ENCODE results near the gene TMEM63C.

The TMEM63C gene

GRCh38 chr14:77253333-77254190 lies 72.0 kb downstream of the TMEM63C start:
- no peak for DNase-seq (ENCODE audit: extremely low read depth in 1 of 2, low read depth in 1 of 2)

- no peak for DNase-seq (ENCODE audit: extremely low read depth in 1 of 2, low read depth in 1 of 2)
These were observed 75.1 kb downstream of the TMEM63C start for GRCh38 chr14:77256694-77257093.

DNA sequence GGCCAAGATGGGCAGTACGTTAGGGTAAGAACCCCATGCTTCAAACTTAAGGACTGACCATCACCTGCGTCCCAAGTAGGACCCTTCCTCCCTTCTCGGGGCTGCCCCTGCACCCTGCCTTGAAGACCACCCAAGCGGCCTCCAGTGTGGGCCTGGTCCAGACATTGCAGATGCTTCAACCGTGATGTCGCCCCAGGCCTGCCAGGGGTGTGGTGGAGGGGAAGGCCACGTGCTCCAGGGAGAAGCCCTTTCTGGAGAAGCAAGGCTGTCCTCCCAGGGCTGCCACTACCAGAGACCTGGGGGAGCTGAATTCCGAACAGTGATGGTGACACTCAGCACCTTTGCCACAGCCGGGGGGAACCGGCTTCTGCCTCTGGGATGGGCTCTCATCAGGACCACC lies 76.1 kb downstream of the TMEM63C start:
- DNase-seq (ENCODE audit: extremely low read depth in 1 of 2, low read depth in 1 of 2) = no peak

DNA sequence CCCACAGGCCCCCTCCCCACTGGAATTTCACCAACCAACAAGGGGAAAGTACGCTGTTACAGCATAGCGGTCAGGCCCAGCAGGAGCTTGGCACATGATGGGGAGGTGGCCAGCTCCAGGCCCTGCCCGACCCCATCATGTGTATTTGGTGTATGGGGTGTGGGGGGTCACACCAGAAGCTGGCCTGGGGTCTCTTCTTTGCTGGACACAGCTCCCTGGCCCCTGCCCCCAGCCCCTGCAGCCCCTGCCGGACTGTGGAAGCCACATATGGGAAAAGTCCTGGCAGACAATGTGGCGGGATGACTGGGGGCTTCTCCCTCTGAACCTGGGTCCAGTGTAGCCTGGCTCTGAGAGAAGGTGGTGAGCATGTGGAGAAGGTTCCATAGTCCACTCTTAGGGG lies 77.0 kb downstream of the TMEM63C start:
- no peak for DNase-seq (ENCODE audit: extremely low read depth in 1 of 2, low read depth in 1 of 2)

DNA sequence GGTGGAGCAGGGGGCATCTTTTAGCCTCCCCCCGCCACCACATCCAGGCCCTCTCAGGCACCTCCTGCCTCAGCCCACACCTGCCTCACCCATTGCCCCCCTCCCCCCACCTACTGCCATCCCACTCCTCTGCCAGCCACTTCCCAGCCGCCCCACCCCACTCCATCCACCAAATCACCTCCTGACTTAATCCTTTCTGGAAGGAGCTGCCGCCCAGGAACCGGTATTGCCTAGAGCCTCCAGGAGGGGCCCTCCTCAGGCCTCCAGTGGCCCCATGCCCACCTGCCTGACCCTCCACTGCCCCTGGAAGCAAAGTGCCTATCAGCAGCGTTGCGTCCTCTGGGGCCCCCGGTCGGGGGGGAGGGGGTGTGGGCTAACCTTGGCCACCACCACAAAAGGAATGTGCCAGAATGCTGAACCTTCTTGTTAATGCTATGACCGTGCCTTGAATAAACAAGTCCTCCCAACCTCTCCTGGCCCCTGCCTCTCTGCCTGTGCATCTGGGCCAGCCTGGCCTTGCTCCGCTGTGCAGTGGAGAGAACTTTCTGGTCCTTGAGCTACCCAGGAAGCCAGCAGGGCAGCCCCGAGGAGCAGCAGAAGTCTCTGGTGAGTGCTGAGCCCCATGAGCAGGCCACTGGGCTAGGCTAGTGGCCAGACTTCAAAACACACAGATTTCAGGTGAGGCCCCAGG lies 77.6 kb downstream of the TMEM63C start:
- no peak for DNase-seq (ENCODE audit: extremely low read depth in 1 of 2, low read depth in 1 of 2)

GRCh38 chr14:77260199-77260598 lies 78.6 kb downstream of the TMEM63C start:
- no peak for DNase-seq (ENCODE audit: extremely low read depth in 1 of 2, low read depth in 1 of 2)

DNA sequence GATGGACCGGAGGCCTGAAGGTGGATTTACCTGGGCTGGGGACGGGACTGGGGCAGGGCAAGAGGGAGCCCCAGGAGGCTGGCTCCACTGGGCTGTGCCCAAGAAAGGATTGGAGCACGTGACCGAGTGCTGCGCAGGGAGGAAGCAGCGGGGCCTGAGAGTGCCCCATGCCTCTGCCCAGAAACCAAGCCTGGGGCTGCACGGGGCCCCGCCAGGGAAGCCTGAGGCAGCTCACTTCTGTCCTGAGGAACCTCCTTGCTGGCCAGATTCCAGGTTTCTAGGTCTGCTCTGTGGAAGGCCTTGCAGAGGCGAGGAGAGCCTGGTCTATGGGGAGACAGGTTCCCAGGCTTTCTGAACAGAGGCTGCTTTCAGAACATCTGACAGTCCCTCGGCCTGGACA lies 79.0 kb downstream of the TMEM63C start:
- DNase-seq (ENCODE audit: extremely low read depth in 1 of 2, low read depth in 1 of 2) = no peak

DNA sequence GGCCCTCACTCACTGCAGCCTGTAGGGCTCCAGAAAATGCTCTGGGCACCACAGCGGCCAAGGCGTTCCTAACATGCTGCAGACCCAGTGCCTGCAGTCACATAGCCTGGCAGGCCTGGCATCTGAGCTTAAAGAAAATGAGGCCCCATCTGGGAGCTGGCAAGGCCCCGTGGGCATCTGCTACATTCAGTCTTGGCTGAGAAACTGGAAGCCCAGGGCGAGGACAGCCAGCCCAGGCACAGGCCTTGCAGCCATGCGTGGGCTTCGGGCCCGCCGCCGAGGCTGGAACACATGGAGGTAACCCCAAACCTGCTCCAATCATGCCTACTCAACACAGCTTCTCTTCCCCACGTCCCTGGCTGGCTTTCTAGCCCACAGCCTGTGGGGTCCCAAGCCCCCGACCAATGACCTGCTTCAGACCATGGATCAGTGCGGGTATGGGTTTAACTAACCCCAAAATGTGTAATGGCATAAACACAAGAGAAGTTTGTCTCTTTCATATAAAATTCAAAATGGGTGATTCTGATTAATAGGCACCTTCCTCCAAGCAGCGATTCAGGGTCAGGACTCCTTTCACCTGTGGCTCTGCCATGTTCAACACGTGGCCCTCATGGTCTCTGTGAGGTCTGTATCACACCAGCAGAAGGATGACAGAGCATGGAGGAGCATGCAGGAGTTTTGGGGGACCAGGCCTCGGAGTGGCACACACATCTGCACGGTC lies 83.0 kb downstream of the TMEM63C start:
- no peak for DNase-seq (ENCODE audit: extremely low read depth in 1 of 2, low read depth in 1 of 2)

DNA sequence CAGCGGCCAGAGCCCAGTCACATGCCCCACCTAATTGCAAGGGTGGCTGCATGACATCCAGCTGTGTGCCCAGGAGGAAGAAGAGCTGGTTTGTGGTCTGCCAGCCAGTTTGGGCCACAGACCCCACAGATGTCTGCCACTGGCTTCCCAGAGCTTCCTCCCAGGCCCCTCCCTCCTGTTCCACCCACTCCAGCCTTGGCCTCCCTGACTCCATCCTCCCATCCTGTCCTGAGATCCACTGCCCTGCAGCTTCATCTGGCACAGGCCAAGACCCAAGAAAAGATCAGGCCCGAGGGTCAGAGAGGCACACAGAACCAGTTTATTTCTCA lies 83.6 kb downstream of the TMEM63C start:
- no peak for DNase-seq (ENCODE audit: extremely low read depth in 1 of 2, low read depth in 1 of 2)

DNA sequence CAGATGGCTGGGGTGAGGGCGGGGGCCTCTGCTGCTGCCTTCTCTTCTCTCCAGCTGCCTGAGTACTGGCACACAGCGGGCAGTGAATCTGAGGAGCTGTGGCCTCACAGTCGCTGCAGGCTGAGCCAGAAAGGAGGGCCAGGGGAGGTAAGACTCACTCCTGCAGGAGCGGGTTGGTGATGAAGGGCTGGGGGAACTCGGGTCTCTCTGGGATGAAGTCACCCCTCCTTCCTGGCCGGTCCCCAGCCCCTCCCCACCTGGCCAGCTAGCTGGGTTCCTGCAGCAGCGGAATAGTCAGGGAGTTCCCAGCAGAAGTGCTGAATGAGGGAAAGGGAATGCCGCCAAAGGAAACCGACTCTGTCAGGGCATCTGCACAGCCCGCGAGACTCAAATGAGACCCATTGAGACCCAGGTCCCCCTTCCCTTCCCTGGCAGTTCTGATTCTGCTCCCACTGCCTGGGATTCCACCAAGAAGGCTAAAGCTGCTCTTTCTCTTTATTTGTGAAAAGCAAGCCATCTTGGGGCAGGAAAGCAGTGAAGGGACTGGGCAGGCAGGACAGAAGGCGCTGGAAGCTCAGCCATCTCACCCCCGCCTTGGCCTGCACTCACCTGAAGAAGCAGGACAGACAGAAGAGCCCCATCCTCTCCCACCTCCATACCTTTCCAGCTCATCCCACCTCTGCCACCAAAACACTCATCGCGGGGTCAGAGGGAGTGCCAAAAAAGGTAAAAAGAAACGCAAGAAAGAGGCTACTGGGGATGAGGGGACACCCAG lies 84.2 kb downstream of the TMEM63C start:
- DNase-seq (ENCODE audit: extremely low read depth in 1 of 2, low read depth in 1 of 2) = no peak

DNA sequence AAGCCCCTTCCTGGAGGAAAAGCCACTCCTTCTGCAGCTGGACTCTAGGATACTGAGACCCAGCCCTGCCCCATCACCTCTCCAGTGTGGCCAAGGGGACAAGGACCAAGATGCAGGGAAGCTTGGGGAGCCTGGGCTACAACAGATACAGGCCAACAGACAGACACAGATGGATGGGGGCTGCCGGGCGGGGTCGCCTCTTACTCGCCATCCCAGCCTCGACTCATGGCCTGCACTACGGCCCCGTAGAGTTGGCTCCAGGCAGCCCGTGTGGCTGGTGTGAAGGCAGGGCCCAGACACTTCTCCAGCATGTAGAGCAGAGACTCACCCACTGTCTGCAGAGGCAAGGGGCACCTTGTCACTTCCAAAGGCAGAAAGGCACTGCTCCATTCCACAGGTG lies 84.7 kb downstream of the TMEM63C start:
- no peak for DNase-seq (ENCODE audit: extremely low read depth in 1 of 2, low read depth in 1 of 2)

DNA sequence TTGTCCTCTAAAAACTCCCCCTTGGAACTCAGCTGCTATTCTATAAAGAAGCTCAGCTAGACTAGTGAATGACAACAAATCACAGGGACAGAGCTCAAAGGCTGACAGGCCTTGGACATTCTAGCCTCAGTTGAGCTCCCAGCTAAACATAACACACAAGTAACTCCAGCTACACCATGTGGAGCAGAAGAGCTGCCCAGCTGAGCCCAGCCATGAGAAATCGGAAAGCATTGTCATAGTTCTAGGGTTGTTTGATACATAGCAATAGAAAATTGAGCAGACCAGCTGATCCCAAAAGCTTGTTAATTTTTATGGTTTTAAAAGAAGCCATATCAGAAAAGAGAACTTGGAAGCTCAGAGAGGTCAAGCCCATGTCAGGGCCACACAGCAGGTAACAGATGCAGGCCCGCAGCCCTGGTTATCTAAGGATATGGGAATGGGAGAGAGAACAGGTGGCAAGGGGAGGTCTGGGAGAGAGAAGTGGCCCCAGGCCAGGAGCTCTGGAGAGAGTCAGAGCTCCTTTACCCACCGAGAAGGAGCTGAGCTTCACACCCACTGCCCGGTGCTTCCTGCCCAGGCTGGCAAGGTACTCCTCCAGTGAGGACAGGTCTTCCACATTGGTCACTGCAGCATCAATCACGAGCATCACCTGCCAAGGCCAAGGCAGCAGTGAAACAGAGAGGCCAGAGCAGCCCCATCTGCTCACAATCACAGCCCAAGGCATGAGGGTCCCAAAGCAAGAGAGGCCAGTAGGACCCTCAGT lies 86.5 kb downstream of the TMEM63C start:
- DNase-seq (ENCODE audit: extremely low read depth in 1 of 2, low read depth in 1 of 2) = no peak

DNA sequence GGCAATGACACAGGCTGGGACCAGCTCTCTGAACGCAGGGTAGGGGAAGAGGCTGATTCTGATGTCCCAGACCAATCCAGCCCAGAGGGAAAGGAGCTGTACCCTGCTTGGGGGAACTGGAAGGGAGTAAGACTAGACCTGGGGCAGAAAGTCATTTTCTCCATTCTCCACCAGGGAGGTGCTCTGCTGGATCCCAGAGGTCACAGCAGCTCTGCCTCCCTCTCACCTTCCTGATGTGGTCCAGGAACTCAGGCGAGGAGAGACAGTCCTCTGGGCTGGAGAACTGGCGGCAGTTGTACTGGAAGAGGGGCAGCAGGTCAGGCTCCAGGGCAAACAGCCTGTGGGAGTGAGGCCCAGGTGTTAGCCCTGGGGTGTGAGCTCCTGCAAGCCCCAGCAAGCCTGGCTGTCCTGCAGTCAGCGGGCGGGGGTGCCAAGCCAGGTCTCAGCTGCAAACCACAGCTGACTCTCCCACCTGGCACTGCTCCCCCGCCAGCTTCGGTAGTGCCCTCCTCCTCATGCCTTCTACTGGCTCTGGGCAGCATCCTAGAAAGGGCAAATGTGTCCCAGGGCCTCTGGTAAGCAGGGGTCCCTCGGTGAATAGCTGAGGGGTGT lies 87.5 kb downstream of the TMEM63C start:
- DNase-seq (ENCODE audit: extremely low read depth in 1 of 2, low read depth in 1 of 2) = no peak

DNA sequence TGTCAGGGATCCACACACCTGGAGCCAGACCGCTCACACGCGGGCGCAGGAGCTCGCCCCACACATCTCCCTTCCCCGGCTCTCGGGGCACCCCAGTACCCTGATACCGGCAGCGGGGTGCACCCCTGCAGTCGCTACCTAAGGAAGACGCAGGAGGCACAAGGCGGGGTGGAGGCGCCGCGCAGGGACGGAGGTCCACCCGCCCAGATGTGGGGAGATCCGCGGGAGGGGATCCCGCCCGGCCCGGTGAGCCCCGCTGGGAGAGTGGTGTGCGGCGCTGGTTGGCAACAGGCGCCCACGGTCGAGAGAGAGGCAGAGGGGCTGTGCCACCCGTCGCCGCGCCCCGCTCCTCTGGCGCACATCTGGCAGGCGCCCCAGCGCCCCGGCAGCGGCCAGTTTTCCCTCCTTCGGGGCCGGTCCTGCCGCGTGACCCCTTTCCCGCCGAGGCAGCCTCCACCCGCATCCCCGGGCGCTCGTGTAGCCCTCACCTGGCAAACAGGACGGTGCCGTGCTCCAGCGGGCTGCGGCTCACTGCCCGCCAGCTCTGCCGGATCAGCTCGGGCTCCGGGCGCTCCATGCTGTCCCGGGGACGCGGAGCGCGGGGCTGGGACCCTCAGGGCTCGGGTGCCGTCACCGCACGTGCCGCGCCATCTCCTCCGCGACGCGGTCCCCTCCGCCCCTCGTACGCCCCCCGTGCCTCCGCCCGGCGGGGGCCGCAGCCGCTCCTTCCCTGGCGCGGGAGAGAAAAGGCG lies 88.9 kb downstream of the TMEM63C start:
- DNase-seq (ENCODE audit: extremely low read depth in 1 of 2, low read depth in 1 of 2) = no peak

GRCh38 chr14:77271113-77271710 lies 89.6 kb downstream of the TMEM63C start, which contains the start of gene NGB:
TSS of gene NGB (minus strand) at chr14:77271206. CDS start at chr14:77270937, 269 bp downstream.
- no peak for DNase-seq (ENCODE audit: extremely low read depth in 1 of 2, low read depth in 1 of 2)

GRCh38 chr14:77272261-77272660 lies 90.7 kb downstream of the TMEM63C start:
- no peak for DNase-seq (ENCODE audit: extremely low read depth in 1 of 2, low read depth in 1 of 2)

- no peak for DNase-seq (ENCODE audit: extremely low read depth in 1 of 2, low read depth in 1 of 2)
These were observed 92.2 kb downstream of the TMEM63C start for GRCh38 chr14:77273796-77274195.

GRCh38 chr14:77275041-77275580 lies 93.5 kb downstream of the TMEM63C start:
- DNase-seq (ENCODE audit: extremely low read depth in 1 of 2, low read depth in 1 of 2) = no peak
